ENCODE results near the gene AMOTL2. TPM values are rescaled to one million over a fixed set of nuclear protein-coding genes. Genes with fewer than 3 reads are reported as not detected.

The AMOTL2 gene
- total RNA-seq, 1 experiment from 2014 or later: 96.0 TPM

GRCh38 chr3:134397755-134398154 lies 23.5 kb upstream of the AMOTL2 start:
- DNase-seq: no peak
- H3K9me2 ChIP-seq (replicated peaks; ENCODE audit: low read length): no peaks in the 10 kb centered on the region
- ChIA-PET POLR2A (ENCODE audit: unreplicated experiment) (no interaction called here), CTCF (no interaction called here)
- H3K36me3 ChIP-seq (ENCODE audit: low read depth, low read length): no peaks in the 10 kb centered on the region
- H3K9ac ChIP-seq (ENCODE audit: low read length): no peak overlapping the region
- TF ChIP-seq EZH2phosphoT487 (IDR thresholded peaks at IDR 0.05; ENCODE audit: borderline replicate concordance, low read length): no peak
- no peak for TF ChIP-seq CTCF (conservative IDR thresholded peaks at IDR 0.05; ENCODE audit: low read depth, low read length)
- no peak for TF ChIP-seq EZH2 (IDR thresholded peaks at IDR 0.05; ENCODE audit: low read length, unreplicated experiment)
- H3K27ac ChIP-seq (ENCODE audit: low read length): no peak overlapping the region
- no peak for ATAC-seq
- H3K27me3 ChIP-seq (ENCODE audit: low read length): no peaks in the 10 kb centered on the region
- no peaks in the 10 kb centered on the region for H4K20me1 ChIP-seq (ENCODE audit: low read length)
- H2AFZ ChIP-seq (ENCODE audit: low read length): no peak overlapping the region
- H3F3A ChIP-seq (ENCODE audit: low read length, unreplicated experiment): no peaks in the 10 kb centered on the region
- intact Hi-C loops (cut with micrococcal nuclease): no loop called here
- no peaks in the 10 kb centered on the region for H3K79me2 ChIP-seq (ENCODE audit: low read length)
- H3K4me1 ChIP-seq (ENCODE audit: insufficient read depth, low read length): no peaks in the 10 kb centered on the region
- no peak overlapping the region for H3K4me3 ChIP-seq (ENCODE audit: low read length)
- no peak overlapping the region for H3K4me2 ChIP-seq (ENCODE audit: low read length)
- BruUV-seq (replicated peaks): no TSS peak
- no peaks in the 10 kb centered on the region for H3K9me3 ChIP-seq (ENCODE audit: low read length)

- ATAC-seq (no peak), DNase-seq (no peak)
- no peaks in the 10 kb centered on the region for H3K36me3 ChIP-seq (ENCODE audit: low read depth, low read length)
- H3K4me1 ChIP-seq (ENCODE audit: insufficient read depth, low read length): no peaks in the 10 kb centered on the region
- H3K9me3 ChIP-seq (ENCODE audit: low read length): no peaks in the 10 kb centered on the region
- H2AFZ ChIP-seq (ENCODE audit: low read length): no peak overlapping the region
- no peak overlapping the region for H3K4me2 ChIP-seq (ENCODE audit: low read length)
- H3K4me3 ChIP-seq (ENCODE audit: low read length): no peak overlapping the region
- TF ChIP-seq CTCF (conservative IDR thresholded peaks at IDR 0.05; ENCODE audit: low read depth, low read length): no peak
- TF ChIP-seq EZH2 (IDR thresholded peaks at IDR 0.05; ENCODE audit: low read length, unreplicated experiment): no peak
- no peak for TF ChIP-seq EZH2phosphoT487 (IDR thresholded peaks at IDR 0.05; ENCODE audit: borderline replicate concordance, low read length)
- no peaks in the 10 kb centered on the region for H4K20me1 ChIP-seq (ENCODE audit: low read length)
- no peak overlapping the region for H3K27ac ChIP-seq (ENCODE audit: low read length)
- no TSS peak for BruUV-seq (replicated peaks)
- H3K79me2 ChIP-seq (ENCODE audit: low read length): no peaks in the 10 kb centered on the region
- no peaks in the 10 kb centered on the region for H3K27me3 ChIP-seq (ENCODE audit: low read length)
- POLR2A ChIA-PET (ENCODE audit: unreplicated experiment): no interaction called here
- H3K9ac ChIP-seq (ENCODE audit: low read length): no peak overlapping the region
- H3F3A ChIP-seq (ENCODE audit: low read length, unreplicated experiment): no peaks in the 10 kb centered on the region
- CTCF ChIA-PET: no interaction called here
- intact Hi-C loops (cut with micrococcal nuclease): no loop called here
- no peaks in the 10 kb centered on the region for H3K9me2 ChIP-seq (replicated peaks; ENCODE audit: low read length)
Observed at GRCh38 chr3:134395103-134395502, 20.9 kb upstream of the AMOTL2 start.

- H3K9ac ChIP-seq (ENCODE audit: low read length): no peak overlapping the region
- H3K4me1 ChIP-seq (ENCODE audit: insufficient read depth, low read length): no peaks in the 10 kb centered on the region
- ChIA-PET POLR2A (ENCODE audit: unreplicated experiment) (no interaction called here), CTCF (no interaction called here)
- no peak overlapping the region for H2AFZ ChIP-seq (ENCODE audit: low read length)
- no TSS peak for BruUV-seq (replicated peaks)
- H3K9me2 ChIP-seq (replicated peaks; ENCODE audit: low read length): no peaks in the 10 kb centered on the region
- H3K4me2 ChIP-seq (ENCODE audit: low read length): no peak overlapping the region
- no peak for TF ChIP-seq EZH2 (IDR thresholded peaks at IDR 0.05; ENCODE audit: low read length, unreplicated experiment)
- TF ChIP-seq EZH2phosphoT487 (IDR thresholded peaks at IDR 0.05; ENCODE audit: borderline replicate concordance, low read length): no peak
- TF ChIP-seq CTCF (conservative IDR thresholded peaks at IDR 0.05; ENCODE audit: low read depth, low read length): no peak
- H4K20me1 ChIP-seq (ENCODE audit: low read length): no peaks in the 10 kb centered on the region
- no peak overlapping the region for H3K27ac ChIP-seq (ENCODE audit: low read length)
- ATAC-seq (no peak), DNase-seq (no peak)
- H3K27me3 ChIP-seq (ENCODE audit: low read length): no peaks in the 10 kb centered on the region
- intact Hi-C loops (cut with micrococcal nuclease): no loop called here
- no peaks in the 10 kb centered on the region for H3K36me3 ChIP-seq (ENCODE audit: low read depth, low read length)
- no peaks in the 10 kb centered on the region for H3F3A ChIP-seq (ENCODE audit: low read length, unreplicated experiment)
- no peaks in the 10 kb centered on the region for H3K79me2 ChIP-seq (ENCODE audit: low read length)
- no peaks in the 10 kb centered on the region for H3K9me3 ChIP-seq (ENCODE audit: low read length)
- H3K4me3 ChIP-seq (ENCODE audit: low read length): no peak overlapping the region
Observed at GRCh38 chr3:134394380-134394779, 20.1 kb upstream of the AMOTL2 start.

Measured in PC-3 (cell line).